Fibroblast of lung (primary cell): ENCODE results near the gene ARVCF.

ENCODE experiments used
- CTCF ChIP-seq, 2 donors: IDR thresholded peaks in 1 of 2; conservative IDR thresholded peaks in 1 of 2; 1 replicate in 1 of 2; 2 replicates in 1 of 2; pipeline ENCODE4 v1.5.1; 2011 to 2012; ENCODE audit warnings: low read length in 2 of 2, control low read depth in 1 of 2, inconsistent platforms in 1 of 2, low read depth in 1 of 2, mild to moderate bottlenecking in 1 of 2
- EZH2 ChIP-seq: IDR thresholded peaks from 2 replicates; pipeline ENCODE4 v1.5.1; 2012; ENCODE audit warnings: low read length, control low read depth, mild to moderate bottlenecking; ENCODE audit errors: missing control alignments

DNA sequence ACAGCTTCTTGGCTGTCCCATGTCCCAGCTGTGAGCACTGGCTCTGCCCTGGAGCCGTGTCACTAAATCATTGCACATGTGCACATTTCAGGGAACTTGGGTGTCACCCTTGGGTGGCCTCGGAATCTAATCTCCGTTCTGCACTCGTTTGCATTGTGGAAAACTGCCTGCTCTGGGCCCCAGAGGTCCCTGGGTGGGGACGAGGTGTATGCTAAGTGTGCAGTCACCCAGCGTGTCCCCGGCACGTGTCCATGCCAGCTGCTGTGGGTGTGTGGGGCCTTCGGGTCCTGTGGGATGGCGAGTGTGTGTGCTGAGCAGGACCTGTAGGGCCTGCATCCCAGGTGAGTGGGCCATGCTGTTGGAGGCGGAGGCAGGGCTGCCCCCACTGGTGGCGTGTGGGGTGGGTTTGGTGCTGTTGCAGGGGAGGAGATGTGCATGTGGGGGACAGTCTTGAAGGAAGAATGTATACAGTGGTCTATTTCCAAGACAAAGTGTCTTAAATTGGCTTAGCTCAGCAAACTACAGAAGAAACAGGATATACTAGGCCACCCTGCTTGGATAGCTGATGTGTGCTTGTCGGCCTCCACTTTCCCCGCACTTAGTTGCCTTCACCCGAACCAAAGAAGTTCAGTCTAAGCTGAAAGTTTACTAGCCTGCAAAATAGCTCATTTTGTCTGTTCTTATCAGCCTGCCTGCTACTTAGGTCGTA is 18.9 kb upstream of the ARVCF start:
- no peak for TF ChIP-seq EZH2
- TF ChIP-seq CTCF (conservative IDR thresholded peaks at IDR 0.05 in 1 of 2, IDR thresholded peaks at IDR 0.05 in 1 of 2; ENCODE audit: low read depth in 1 of 2, low read length in 2 of 2): no peak
